OCI-LY1 (cell line): ENCODE results near the gene LIN9.

Experiments
- CTCF ChIP-seq: fragments of 200-600 bp; sonication (generic), shearing (Covaris generic); IDR thresholded peaks from 2 replicates; pipeline ENCODE4 v1.5.1; 2017; ENCODE audit warnings: mild to moderate bottlenecking, antibody characterized with exemption, low read length, moderate library complexity, mixed read lengths
- EZH2 ChIP-seq: fragments of 200-600 bp; sonication (generic), shearing (Covaris generic); IDR thresholded peaks from 2 replicates; pipeline ENCODE4 v1.8.0; 2017; ENCODE audit warnings: borderline replicate concordance, mixed run types, mild to moderate bottlenecking, antibody characterized with exemption, low read length, moderate library complexity, mixed read lengths

- TF ChIP-seq CTCF = no peak
- no peak for TF ChIP-seq EZH2
These were observed 122.6 kb downstream of the LIN9 start, which contains the start of gene ACBD3 for GRCh38 chr1:226186124-226187018.
